Ascending aorta (tissue), 2 donors: ENCODE measurements around the gene TLR7. TPM values are rescaled to one million over a fixed set of nuclear protein-coding genes. Genes with fewer than 3 reads are reported as not detected.

Source experiments
- DNase-seq, 2 donors: peaks; one replicate each; pipeline ENCODE4 v3.0.0-alpha.2; 2019; ENCODE audit warnings: low spot score in 2 of 2
- H3K27ac ChIP-seq, 2 donors: fragments of 200-600 bp; sonication (generic); one replicate each; pipeline ENCODE4 v1.5.1; 2016 to 2017; ENCODE audit warnings: mild to moderate bottlenecking in 1 of 2
- H3K27me3 ChIP-seq: fragments of 200-600 bp; sonication (generic); one replicate; pipeline ENCODE4 v1.5.1; 2017
- H3K36me3 ChIP-seq, 2 donors: fragments of 200-600 bp; sonication (generic); one replicate each; pipeline ENCODE4 v1.5.1; 2016
- H3K4me1 ChIP-seq, 2 donors: fragments of 200-600 bp; sonication (generic); one replicate each; pipeline ENCODE4 v1.5.1; 2016 to 2017; ENCODE audit warnings: mild to moderate bottlenecking in 1 of 2
- H3K4me3 ChIP-seq, 2 donors: fragments of 200-600 bp; sonication (generic); one replicate each; pipeline ENCODE4 v1.5.1; 2016 to 2017; ENCODE audit warnings: mild to moderate bottlenecking in 1 of 2
- H3K9me3 ChIP-seq, 2 donors: fragments of 200-600 bp; sonication (generic); one replicate each; pipeline ENCODE4 v1.5.1; 2016
- intact Hi-C: fragments of 100-400 bp; cut with DNase I; formaldehyde crosslinking; loops from one replicate; pipeline ENCODE4 v1.15.1; 2023
- total RNA-seq: library from RNA; depleted of rRNA; stranded (reverse); fragments of >200 nt; gene quantifications from one replicate; pipeline ENCODE4 v1.1.0, GENCODE V29; 2016
- TF ChIP-seq, protein P1 (sequence below), 3 experiments: fragments of 200-600 bp in 2 of 3; fragments of 450-650 bp in 1 of 3; sonication (generic) in 2 of 3; IDR thresholded peaks; one replicate each; pipeline ENCODE4 v1.5.1; 2016 to 2019; ENCODE audit warnings: antibody characterized with exemption in 3 of 3, mild to moderate bottlenecking in 1 of 3, moderate library complexity in 1 of 3

TLR7 gene
- total RNA-seq, 1 donor from 2014 or later, result not detected

DNA sequence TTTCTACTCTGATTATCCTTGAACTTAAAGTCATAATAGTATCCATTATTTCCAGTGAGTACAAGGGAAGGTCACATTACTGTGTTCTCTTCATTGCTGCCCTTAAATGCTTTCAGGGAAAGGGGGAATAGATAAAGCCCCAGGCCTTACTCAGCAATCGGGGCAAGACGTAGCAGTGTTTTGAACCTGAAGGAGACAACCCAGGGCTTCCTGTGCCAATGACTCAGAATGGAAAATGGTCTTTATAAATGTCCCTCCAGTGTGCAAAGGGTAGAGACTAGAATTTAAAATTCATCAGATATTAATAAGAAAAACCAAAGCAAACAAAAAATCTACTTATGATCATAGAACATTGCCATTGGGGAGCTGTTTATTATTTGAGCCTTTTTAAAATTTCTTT, 63.3 kb downstream of the TLR7 start:
- intact Hi-C loops, result no loop called here
- no peaks in the 10 kb centered on the region for H3K4me1 ChIP-seq
- TF ChIP-seq, protein P1, sequence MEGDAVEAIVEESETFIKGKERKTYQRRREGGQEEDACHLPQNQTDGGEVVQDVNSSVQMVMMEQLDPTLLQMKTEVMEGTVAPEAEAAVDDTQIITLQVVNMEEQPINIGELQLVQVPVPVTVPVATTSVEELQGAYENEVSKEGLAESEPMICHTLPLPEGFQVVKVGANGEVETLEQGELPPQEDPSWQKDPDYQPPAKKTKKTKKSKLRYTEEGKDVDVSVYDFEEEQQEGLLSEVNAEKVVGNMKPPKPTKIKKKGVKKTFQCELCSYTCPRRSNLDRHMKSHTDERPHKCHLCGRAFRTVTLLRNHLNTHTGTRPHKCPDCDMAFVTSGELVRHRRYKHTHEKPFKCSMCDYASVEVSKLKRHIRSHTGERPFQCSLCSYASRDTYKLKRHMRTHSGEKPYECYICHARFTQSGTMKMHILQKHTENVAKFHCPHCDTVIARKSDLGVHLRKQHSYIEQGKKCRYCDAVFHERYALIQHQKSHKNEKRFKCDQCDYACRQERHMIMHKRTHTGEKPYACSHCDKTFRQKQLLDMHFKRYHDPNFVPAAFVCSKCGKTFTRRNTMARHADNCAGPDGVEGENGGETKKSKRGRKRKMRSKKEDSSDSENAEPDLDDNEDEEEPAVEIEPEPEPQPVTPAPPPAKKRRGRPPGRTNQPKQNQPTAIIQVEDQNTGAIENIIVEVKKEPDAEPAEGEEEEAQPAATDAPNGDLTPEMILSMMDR (IDR thresholded peaks at IDR 0.05), result no peak
- no peak overlapping the region for H3K4me3 ChIP-seq
- DNase-seq, result no peak
- no peaks in the 10 kb centered on the region for H3K36me3 ChIP-seq
- no peaks in the 10 kb centered on the region for H3K9me3 ChIP-seq
- no peak overlapping the region for H3K27ac ChIP-seq
- no peaks in the 10 kb centered on the region for H3K27me3 ChIP-seq

DNA sequence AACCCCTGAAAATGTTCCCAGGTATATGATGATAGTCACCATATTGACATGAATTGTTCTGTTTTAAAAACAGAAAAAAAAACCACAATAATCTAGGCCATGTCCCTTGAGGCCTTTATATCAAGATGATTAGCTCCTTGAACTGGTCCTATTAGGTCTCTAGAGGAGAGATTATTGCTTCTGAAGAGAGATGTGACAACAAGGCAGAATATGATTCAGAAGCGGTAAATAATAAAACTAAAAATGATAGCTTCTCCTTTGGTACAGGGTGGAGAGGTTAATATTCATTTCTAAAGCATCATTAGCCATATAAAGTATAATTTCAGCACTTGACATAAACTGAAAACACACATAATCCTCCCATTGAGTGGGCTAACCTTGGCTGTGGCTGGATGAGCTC, 65.4 kb downstream of the TLR7 start:
- Histone ChIP-seq H3K9me3 (no peaks in the 10 kb centered on the region), H3K27ac (no peak overlapping the region), H3K4me3 (no peak overlapping the region), H3K4me1 (no peaks in the 10 kb centered on the region), H3K36me3 (no peaks in the 10 kb centered on the region), H3K27me3 (no peaks in the 10 kb centered on the region)
- DNase-seq, result no peak
- intact Hi-C loops, result no loop called here
- TF ChIP-seq, protein P1 (IDR thresholded peaks at IDR 0.05), result no peak

DNA sequence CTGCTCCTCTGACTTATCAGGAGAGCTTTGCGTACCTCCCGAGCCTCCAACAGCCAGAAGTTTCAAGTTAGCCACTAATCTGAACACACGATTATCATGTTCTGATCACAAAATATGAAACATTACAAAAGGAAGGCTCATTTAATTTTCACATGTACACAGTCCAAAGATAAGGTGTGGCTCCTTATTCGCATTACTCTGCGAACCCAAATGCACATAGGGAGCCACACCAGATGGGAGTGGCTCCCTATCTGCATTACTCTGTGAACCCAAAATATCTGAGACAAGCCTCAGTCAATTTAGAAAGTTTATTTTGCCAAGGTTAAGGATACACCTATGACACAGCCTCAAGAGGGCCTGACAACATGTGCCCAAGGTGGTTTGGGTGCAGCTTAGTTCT, 68.0 kb downstream of the TLR7 start:
- no peaks in the 10 kb centered on the region for H3K9me3 ChIP-seq
- TF ChIP-seq, protein P1 (IDR thresholded peaks at IDR 0.05), result no peak
- no peaks in the 10 kb centered on the region for H3K4me1 ChIP-seq
- no peaks in the 10 kb centered on the region for H3K36me3 ChIP-seq
- H3K27ac ChIP-seq, result no peak overlapping the region
- no peaks in the 10 kb centered on the region for H3K27me3 ChIP-seq
- intact Hi-C loops, result no loop called here
- no peak for DNase-seq
- no peak overlapping the region for H3K4me3 ChIP-seq

DNA sequence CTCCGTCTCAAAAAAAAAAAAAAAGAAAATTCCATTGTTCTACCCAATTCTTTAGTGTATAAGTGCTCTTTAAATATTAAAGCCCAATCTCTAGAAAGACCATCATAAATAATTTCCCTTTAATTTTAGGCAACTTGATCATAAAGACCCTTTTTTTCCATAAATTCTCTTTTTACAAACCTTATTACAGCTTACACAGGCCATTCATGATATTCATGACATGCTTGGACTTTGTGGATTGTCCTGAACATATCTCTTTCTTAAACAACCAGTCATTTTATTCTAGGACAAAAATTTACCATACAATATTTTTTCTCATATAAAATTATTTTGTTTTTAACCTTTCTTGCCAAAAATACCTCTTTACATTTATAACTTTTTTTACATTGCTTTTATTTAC, 70.1 kb downstream of the TLR7 start:
- TF ChIP-seq, protein P1 (IDR thresholded peaks at IDR 0.05), result no peak
- no peaks in the 10 kb centered on the region for H3K4me1 ChIP-seq
- H3K27ac ChIP-seq, result no peak overlapping the region
- no peaks in the 10 kb centered on the region for H3K9me3 ChIP-seq
- intact Hi-C loops, result no loop called here
- no peak for DNase-seq
- no peaks in the 10 kb centered on the region for H3K27me3 ChIP-seq
- H3K4me3 ChIP-seq, result no peak overlapping the region
- H3K36me3 ChIP-seq, result no peaks in the 10 kb centered on the region

Other genes with a start within 250 kb of the TLR7 start
- 46.2 TPM for gene PRPS2, start 75.7 kb upstream of the TLR7 start, total RNA-seq
- gene TLR8, start 39.5 kb downstream of the TLR7 start, total RNA-seq, result 0.53 TPM
- 2,397 TPM for gene TMSB4X, start 108.0 kb downstream of the TLR7 start, total RNA-seq
- gene FAM9C, start 177.5 kb downstream of the TLR7 start, total RNA-seq, result not detected